ENCODE data around the gene NME7.

DNA sequence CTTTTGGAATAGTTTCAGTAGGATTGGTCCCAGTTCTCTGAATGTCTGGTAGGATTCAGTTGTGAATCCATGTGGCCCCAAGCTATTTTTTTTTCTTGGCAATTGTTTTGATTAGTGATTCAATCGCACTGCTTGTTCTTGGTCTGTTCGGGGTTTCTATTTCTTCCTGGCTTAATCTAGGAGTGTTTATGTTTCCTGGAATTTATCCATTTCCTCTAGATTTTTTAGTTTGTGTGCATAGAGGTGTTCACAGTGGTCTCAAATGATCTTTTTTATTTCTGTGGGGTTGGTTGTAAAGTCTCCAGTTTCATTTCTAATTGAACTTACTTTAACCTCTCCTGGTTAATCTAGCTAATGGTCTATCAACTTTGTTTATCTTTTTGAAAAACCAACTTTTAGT lies 117.6 kb downstream of the NME7 start:
- TF ChIP-seq, protein P1, sequence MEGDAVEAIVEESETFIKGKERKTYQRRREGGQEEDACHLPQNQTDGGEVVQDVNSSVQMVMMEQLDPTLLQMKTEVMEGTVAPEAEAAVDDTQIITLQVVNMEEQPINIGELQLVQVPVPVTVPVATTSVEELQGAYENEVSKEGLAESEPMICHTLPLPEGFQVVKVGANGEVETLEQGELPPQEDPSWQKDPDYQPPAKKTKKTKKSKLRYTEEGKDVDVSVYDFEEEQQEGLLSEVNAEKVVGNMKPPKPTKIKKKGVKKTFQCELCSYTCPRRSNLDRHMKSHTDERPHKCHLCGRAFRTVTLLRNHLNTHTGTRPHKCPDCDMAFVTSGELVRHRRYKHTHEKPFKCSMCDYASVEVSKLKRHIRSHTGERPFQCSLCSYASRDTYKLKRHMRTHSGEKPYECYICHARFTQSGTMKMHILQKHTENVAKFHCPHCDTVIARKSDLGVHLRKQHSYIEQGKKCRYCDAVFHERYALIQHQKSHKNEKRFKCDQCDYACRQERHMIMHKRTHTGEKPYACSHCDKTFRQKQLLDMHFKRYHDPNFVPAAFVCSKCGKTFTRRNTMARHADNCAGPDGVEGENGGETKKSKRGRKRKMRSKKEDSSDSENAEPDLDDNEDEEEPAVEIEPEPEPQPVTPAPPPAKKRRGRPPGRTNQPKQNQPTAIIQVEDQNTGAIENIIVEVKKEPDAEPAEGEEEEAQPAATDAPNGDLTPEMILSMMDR (IDR thresholded peaks at IDR 0.05): no peak
- TF ChIP-seq POLR2AphosphoS5 (IDR thresholded peaks at IDR 0.05; ENCODE audit: insufficient read depth in 1 of 2, low read depth in 1 of 2): no peak

All from vagina (tissue), 2 donors.